ENCODE data around the gene KCNJ4.

DNA sequence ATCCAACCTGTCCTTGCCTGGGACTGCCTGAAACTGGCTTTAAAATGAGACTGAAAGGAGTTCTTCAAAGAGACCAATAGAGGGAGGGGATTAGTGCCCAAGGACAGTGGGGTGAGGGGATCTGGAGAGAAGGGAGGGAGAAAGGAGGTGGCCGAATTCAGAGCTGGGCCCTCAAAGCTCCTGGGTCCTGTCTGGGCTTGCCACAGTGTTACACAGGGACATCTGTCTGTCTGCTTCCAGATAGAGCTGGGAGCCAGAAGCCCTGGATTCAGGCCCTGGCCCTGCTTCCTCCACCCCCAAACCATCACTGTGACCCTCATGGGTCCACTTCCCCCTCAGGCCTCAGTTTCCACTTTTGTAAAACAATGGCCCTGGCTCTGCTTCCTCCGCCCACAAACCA, 3.6 kb downstream of the KCNJ4 start:
- TF ChIP-seq EZH2 (IDR thresholded peaks at IDR 0.05) (no peak), EZH2phosphoT487 (IDR thresholded peaks at IDR 0.05) (no peak)
- TF ChIP-seq, protein P1, sequence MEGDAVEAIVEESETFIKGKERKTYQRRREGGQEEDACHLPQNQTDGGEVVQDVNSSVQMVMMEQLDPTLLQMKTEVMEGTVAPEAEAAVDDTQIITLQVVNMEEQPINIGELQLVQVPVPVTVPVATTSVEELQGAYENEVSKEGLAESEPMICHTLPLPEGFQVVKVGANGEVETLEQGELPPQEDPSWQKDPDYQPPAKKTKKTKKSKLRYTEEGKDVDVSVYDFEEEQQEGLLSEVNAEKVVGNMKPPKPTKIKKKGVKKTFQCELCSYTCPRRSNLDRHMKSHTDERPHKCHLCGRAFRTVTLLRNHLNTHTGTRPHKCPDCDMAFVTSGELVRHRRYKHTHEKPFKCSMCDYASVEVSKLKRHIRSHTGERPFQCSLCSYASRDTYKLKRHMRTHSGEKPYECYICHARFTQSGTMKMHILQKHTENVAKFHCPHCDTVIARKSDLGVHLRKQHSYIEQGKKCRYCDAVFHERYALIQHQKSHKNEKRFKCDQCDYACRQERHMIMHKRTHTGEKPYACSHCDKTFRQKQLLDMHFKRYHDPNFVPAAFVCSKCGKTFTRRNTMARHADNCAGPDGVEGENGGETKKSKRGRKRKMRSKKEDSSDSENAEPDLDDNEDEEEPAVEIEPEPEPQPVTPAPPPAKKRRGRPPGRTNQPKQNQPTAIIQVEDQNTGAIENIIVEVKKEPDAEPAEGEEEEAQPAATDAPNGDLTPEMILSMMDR (IDR thresholded peaks at IDR 0.05) = no peak

All from neural progenitor cell (in vitro differentiated cells).